Measurements from ENCODE around the gene FCER2. TPM values are rescaled to one million over a fixed set of nuclear protein-coding genes. Genes with fewer than 3 reads are reported as not detected.

Gene FCER2
- total RNA-seq, 1 donor from 2014 or later, result not detected

DNA sequence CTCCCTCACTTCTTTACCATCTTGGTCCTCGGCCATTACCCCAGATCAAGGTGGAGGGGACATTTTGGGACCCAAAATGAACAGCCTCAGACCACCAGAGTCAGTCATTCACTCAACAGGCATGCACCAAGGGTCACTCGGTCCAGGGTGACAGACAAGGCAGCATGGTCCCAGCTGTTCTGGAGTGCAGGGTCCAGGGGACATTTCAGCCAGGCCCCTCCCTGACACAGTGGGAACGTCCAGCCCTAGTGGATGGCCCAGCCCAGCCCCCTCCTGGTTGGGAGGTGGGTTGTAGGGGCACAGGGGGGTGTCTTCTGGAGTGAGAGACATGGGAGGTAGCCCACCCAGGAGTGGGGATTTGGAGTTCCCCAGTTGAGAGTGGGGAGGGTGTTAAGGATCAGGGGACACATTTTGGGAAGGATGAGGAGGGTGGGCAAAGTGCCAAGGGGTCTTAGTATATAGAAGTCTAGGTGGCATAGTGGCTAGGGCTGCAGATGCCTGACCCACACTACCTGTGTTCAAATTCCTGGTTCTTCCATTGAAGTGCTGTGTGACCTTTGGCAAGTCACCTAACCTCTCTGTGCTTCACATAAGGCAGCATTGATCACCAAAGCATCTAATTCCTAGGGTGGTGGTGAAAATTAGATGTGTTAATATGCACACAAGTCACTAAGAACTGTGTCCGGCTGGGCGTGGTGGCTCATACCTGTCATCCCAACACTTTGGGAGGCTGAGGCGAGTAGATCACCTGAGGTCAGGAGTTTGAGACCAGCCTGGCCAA is 2.5 kb upstream of the FCER2 start:
- intact Hi-C loops (cut with micrococcal nuclease), result no loop called here

GRCh38 chr19:7703332-7703731 is 1.4 kb upstream of the FCER2 start:
- intact Hi-C loops (cut with micrococcal nuclease), result no loop called here

DNA sequence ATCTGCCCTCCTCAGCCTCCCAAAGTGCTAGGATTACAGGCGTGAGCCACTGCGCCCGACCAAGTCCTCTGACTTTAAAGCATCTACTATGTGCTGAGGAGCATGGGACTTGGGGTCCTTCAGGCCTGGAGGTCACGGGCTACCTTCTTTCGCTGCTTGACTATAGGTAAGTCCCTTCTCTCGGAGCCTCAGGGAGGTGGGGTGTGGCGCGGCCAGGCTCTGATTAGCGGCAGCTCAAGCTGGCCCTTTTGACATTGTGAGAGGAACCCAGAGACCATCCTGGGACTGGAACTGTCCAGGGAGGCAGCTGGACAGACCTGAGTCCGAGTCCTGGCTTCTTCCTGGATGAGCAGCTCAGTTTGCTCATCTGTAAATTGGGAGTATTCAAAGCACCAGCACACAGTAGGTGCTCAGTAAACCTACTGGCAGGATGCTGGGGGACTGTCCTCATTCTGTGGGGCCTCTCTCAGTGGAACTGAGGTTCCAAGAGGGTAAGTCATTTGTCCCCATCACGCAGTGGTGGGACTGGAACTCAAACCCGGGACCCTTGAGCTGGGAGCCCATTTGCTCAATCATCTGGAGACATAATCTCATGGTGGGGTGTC is 780 bp downstream of the FCER2 start:
- intact Hi-C loops (cut with micrococcal nuclease), result no loop called here

DNA sequence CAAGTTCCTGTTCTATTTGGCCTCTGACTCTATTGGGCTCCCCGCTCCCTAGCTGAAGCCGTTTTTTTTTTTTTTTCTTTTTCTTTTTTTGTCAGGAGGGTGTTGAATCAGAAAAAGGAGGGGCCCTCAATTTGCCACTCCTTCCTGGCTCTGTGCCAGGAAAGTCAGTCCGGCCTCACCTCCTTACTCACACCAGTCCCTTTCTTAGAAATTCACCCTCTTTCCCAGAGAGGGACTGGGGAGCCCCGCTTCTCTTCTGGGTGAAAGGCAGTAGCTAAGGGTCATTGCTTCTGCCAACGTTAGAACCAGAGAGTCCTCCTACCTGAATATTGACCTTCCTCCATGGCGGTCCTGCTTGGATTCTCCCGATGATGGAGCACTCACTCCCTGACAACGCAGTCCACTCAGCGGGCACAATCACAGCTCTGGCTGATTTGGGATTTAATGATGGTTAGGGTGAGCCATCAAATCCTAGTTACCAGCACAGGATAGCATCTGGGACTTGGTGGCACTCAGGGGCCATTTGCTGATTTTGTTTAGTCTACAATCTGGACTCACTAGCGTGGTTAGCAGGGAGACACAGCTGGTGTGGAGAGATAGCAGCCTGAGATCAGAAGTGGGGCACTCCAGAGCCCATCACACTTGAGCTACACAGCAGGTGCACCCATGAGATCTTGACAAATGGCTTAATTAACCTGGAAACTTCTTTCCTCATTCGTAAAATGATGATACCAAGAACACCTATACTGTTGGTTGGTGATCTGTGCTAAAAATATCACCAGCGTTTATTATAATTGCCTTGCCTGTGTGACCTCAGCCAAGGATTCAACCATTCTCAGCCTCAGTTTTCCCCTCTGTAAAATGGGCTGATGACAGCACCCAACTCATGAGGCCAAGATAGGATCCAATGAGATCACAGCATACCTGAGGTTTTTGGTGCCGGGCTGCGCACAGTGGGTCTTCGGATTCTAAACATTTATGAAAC is 2.2 kb downstream of the FCER2 start:
- intact Hi-C loops (cut with micrococcal nuclease), result no loop called here

GRCh38 chr19:7699003-7699402 is 2.9 kb downstream of the FCER2 start:
- intact Hi-C loops (cut with micrococcal nuclease), result no loop called here

GRCh38 chr19:7698583-7698982 is 3.3 kb downstream of the FCER2 start:
- intact Hi-C loops (cut with micrococcal nuclease), result no loop called here

DNA sequence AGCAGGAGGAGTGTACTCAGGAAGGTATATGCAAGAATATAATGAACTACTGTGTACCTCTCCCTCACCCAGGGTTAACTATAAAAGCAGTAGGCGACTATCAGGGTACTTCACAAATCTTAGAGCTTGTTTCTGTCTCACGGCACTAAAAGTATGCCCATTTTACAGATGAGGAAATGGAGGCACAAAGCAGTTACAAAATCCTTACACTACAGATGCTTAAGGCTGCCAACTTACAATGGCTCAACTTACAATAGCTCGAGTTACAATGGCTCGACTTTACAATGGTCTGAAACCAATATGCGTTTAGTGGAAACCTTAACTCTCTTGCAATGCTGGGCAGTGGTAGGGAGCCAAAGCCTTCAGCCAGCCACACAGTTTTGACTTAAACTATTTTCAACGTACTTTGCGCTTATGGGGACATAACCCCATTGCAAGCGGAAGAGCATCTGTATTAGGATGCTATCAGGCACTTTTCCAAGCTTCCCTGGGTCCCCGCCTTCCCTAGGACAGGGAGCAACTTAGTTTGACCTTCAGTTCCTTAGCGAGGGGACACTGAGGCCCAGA is 4.1 kb downstream of the FCER2 start:
- intact Hi-C loops (cut with micrococcal nuclease), result no loop called here

- intact Hi-C loops (cut with micrococcal nuclease), result no loop called here
These were observed 7.4 kb downstream of the FCER2 start for GRCh38 chr19:7694499-7694898.

- intact Hi-C loops (cut with micrococcal nuclease), result no loop called here
These were observed 9.4 kb downstream of the FCER2 start for GRCh38 chr19:7692417-7693088.

DNA sequence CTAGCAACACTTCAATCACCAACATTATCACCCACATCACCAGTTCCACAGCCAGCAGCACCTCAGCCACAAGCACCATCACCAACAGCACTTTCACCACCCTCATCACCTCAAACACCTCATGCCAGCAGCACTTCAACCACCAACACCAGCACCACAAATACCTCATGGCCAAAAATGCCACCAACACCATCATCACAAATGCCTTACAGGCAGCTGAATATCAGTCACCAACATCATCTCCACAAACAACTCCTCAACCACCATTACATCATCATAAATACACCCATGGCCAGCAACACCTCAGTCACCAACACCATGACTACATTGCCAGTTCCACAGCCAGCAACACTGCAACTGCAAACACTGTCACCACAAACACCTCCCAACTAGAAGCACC is 10.4 kb downstream of the FCER2 start:
- intact Hi-C loops (cut with micrococcal nuclease), result no loop called here

DNA sequence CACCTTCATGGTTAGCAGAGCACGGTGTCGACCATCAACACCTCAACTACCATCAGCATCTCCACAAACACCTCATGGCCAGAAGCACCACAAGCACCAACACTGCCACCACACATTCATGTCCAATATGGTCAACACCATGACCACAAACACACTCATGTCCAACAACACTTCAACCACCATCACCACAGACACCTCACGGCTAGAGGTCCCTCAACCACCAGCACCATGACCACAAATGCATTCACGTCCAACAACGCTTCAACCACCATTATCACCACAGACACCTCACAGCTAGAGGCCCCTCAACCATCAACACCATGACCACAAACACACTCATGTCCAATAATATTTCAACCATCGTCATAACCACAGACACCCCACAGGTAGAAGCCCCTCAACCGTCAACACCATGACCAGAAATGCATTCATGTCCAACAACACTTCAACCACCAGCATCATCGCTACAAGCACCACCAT is 11.1 kb downstream of the FCER2 start:
- intact Hi-C loops (cut with micrococcal nuclease), result no loop called here

DNA sequence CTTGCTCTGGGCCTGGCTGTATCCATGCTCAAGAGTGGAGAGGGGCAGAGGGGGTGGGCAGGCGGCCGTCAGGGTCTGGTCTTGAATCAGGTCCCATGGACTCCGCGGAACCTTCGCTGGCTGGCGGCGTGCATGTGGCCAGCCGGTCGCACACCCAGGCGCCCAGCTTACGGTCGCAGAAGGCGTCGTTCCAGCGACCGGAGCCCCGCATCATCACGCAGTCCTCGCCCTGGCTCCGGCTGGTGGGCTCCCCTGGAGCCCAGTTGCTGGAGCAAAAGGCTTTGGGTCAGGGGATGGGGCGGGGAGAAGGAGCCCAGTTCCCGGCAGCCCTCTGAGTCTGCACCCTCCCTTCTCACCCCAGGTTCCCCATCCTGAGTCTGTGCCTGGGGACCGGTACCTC is 12.8 kb downstream of the FCER2 start:
- intact Hi-C loops (cut with micrococcal nuclease), result no loop called here

- intact Hi-C loops (cut with micrococcal nuclease), result no loop called here
These were observed 14.8 kb downstream of the FCER2 start for GRCh38 chr19:7687177-7687576.

DNA sequence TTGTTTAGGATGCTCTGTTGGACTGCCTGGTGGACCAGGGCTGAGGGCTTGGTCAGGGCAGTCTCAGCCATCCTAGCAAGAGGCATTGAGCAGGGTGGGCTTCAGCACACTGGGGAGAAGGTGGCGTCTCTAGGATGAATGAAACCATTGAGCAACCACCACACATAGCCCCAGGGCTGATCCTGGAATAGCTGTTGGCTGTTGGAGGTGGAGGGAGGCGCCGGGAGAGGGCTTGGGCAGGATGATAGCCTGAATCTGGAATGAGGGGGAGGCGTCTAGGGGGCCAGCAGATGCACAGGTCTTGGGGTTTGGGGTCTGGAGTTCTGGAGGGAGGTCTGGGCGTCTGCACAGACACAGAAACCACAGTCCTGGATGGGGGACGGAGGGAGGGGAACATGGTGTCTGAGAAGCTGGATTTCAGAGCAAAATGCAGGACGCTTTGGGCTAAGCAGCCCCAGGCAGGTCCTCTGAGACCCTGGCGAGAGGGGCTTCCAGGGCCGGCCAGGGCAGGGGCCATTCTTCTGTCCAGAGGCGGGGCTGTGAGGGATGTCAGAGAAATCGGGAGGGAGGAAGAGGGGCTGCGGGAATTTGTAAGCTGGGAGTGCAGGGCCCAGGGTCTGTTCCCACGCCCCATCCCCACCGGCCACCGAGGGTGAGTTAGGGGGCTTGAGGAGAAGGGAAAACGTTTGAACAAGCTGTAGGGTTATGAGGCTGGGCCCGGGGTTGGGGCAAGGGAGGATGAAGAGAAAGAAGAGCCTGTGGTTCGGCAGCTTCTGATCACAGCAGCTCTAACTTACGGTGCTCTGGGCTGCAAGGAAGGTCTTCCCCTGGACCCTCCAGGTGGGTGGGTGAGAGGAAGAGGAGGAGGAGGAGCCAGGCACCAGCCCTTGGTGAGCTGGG is 16.1 kb downstream of the FCER2 start:
- intact Hi-C loops (cut with micrococcal nuclease), result no loop called here

GRCh38 chr19:7682175-7682855 is 19.6 kb downstream of the FCER2 start:
- intact Hi-C loops (cut with micrococcal nuclease), result loop anchor here (5.0 kb wide), 3 partner anchors 240 to 330 kb away; partner anchors contain the start of genes SNAPC2 and TIMM44

DNA sequence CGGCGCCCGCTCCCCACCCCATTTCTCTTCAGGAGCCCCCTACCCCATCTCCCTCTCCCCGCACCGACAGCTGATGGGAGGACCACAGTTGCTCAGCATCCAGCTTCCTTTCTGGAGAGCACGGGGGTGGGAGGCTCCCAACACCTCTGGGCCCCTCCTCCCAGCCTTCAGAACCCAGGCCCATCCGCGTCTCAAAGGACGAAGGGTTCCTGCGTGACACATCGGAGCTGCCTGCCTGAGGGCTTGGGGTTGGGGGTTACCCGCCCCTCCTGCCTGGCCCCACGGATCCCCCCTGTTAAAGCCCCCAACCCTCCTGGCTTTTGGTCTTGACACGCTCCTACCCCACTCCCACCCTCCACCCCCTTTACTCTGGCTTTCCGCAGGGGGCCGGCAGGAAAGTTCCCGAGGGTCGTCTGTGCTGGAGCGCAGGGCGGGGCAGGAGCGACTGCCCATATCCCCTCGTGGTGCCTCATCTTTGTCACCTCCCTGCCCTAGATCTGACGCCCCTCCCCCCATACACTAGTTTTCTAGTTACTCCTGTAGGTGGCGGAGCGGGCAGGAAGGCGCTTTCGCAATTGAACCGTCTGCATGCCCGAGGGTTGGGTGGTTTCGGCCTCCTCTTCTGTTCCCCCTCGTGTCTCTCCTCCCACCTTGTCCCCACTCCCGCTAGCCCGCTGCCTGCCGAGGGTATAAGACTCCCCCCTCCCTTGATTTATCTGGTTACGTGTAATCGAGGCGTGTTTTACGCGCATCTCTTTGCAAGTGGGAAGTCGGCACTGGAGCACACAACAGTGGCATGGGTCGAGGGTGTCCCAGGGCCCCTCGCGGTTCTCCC is 20.4 kb downstream of the FCER2 start:
- intact Hi-C loops (cut with micrococcal nuclease), result loop anchor here (1.0 to 5.0 kb wide), 8 partner anchors 25 to 582 kb away; partner anchors contain the start of genes SNAPC2 and TIMM44

- intact Hi-C loops (cut with micrococcal nuclease), result loop anchor here (1.0 to 5.0 kb wide), 12 partner anchors 26 to 581 kb away; partner anchors contain the start of genes PET100, SNAPC2, TIMM44 and XAB2
These were observed 21.2 kb downstream of the FCER2 start, which contains the start of gene TRAPPC5 for GRCh38 chr19:7680606-7681339. TRAPPC5 (plus strand) TSS chr19:7680833; CDS start chr19:7682254, 1,421 bp downstream.

Measured in T-helper 1 cell treated with Interleukin-12 subunit alpha and Interleukin-12 subunit beta and Interleukin-4 antibody, amounts not matched to agents 30 ng/mL and 1 ng/mL, for 36 hours (primary cell).